Naive thymus-derived CD4-positive, alpha-beta T cell (primary cell): ENCODE data around the gene GABRB1. TPM values are rescaled to one million over a fixed set of nuclear protein-coding genes. Genes with fewer than 3 reads are reported as not detected.

Experiments used
- ATAC-seq: fragments of 150-1000 bp; cut with Tn5 transposase; 2 replicates; pipeline ENCODE4 v1.10.0; 2021; ENCODE audit warnings: mild to moderate bottlenecking, moderate library complexity
- CTCF ChIA-PET: fragments of 350-600 bp; sonication (Branson Sonifier 250); formaldehyde crosslinking; loops from one replicate; lab custom pipeline; 2021; ENCODE audit warnings: antibody characterized with exemption; lab: Charles Lee
- POLR2A ChIA-PET: fragments of 350-600 bp; sonication (Branson Sonifier 250); formaldehyde crosslinking; loops from one replicate; lab custom pipeline; 2021; ENCODE audit warnings: antibody characterized with exemption, inconsistent platforms; lab: Charles Lee
- DNase-seq, 9 donors: peaks; one replicate each; pipeline versions ENCODE4 v3.0.0 to v3.0.0-alpha.2; 2020 to 2022; ENCODE audit warnings: mixed read lengths in 1 of 9
- H3K27ac ChIP-seq: one replicate; pipeline ENCODE4 v1.7.0; 2013; ENCODE audit warnings: mild to moderate bottlenecking, low read depth, low read length, moderate library complexity
- H3K27me3 ChIP-seq, 2 donors: one replicate each; pipeline ENCODE4 v1.7.0; 2013; ENCODE audit warnings: low read length in 2 of 2, mild to moderate bottlenecking in 2 of 2, moderate library complexity in 2 of 2; ENCODE audit not compliant: control insufficient read depth in 2 of 2, insufficient read depth in 2 of 2
- H3K36me3 ChIP-seq, 3 experiments: 1 replicate in 2 of 3; 2 replicates in 1 of 3; pipeline ENCODE4 v1.7.0; 2013; ENCODE audit warnings: low read length in 3 of 3, mild to moderate bottlenecking in 3 of 3, moderate library complexity in 1 of 3; ENCODE audit not compliant: insufficient read depth in 3 of 3, control insufficient read depth in 2 of 3
- H3K4me1 ChIP-seq, 2 donors: one replicate each; pipeline ENCODE4 v1.7.0; 2013; ENCODE audit warnings: low read length in 2 of 2, mild to moderate bottlenecking in 2 of 2, moderate library complexity in 1 of 2; ENCODE audit not compliant: control insufficient read depth in 2 of 2, insufficient read depth in 2 of 2
- H3K4me3 ChIP-seq: 2 replicates; pipeline ENCODE4 v1.7.0; 2013; ENCODE audit warnings: mild to moderate bottlenecking, low read length
- H3K9me3 ChIP-seq, 3 experiments: 1 replicate in 2 of 3; 2 replicates in 1 of 3; pipeline ENCODE4 v1.7.0; 2013; ENCODE audit warnings: low read length in 3 of 3; ENCODE audit not compliant: control insufficient read depth in 2 of 3
- H3K27ac Mint-ChIP-seq, 9 donors: one replicate each; pipeline ENCODE4 v1.8.0; 2020 to 2022; ENCODE audit warnings: mixed read lengths in 9 of 9, mild to moderate bottlenecking in 8 of 9, moderate library complexity in 5 of 9, inconsistent platforms in 2 of 9
- H3K27me3 Mint-ChIP-seq, 5 donors: one replicate each; pipeline ENCODE4 v1.8.0; 2021 to 2022; ENCODE audit warnings: mixed read lengths in 5 of 5, mild to moderate bottlenecking in 1 of 5
- H3K36me3 Mint-ChIP-seq, 5 donors: one replicate each; pipeline ENCODE4 v1.8.0; 2020 to 2022; ENCODE audit warnings: mixed read lengths in 5 of 5, mild to moderate bottlenecking in 3 of 5, inconsistent platforms in 1 of 5
- H3K4me1 Mint-ChIP-seq, 7 donors: one replicate each; pipeline ENCODE4 v1.8.0; 2020 to 2022; ENCODE audit warnings: mixed read lengths in 7 of 7, mild to moderate bottlenecking in 3 of 7, inconsistent platforms in 1 of 7
- H3K4me3 Mint-ChIP-seq, 10 donors: one replicate each; pipeline ENCODE4 v1.8.0; 2020 to 2022; ENCODE audit warnings: mild to moderate bottlenecking in 10 of 10, mixed read lengths in 10 of 10, moderate library complexity in 6 of 10, inconsistent platforms in 2 of 10
- H3K9me3 Mint-ChIP-seq, 11 donors: one replicate each; pipeline ENCODE4 v1.8.0; 2020 to 2022; ENCODE audit warnings: mixed read lengths in 11 of 11, mild to moderate bottlenecking in 4 of 11, inconsistent platforms in 1 of 11, moderate library complexity in 1 of 11
- intact Hi-C, 2 donors: fragments of 100-400 bp; cut with micrococcal nuclease; formaldehyde crosslinking; loops; one replicate each; pipeline ENCODE4 v1.15.1; 2023
- polyA plus RNA-seq, 2 donors: library from polyadenylated mRNA; unstranded; fragments of 300-500 nt; fragmentation: Illumina TruSeq; gene quantifications; one replicate each; pipeline ENCODE4 v1.2.3, GENCODE V29; 2021
- total RNA-seq, 6 experiments: library from RNA in 5 of 6; stranded (reverse) in 5 of 6; gene quantifications; 1 replicate in 5 of 6; 2 replicates in 1 of 6; pipeline ENCODE4 v1.2.3 and lab custom pipeline; 2021 to 2026

Gene GABRB1
- total and polyA plus RNA-seq, 7 experiments from 2014 or later, result not detected

GRCh38 chr4:47013373-47013772, 18.0 kb upstream of the GABRB1 start:
- H3K9me3 ChIP-seq, result no peaks in the 10 kb centered on the region
- peaks cover 0 to 14% (median 0%) of the 10 kb centered on the region in 11 donors for H3K9me3 Mint-ChIP-seq
- peaks cover 0 to 11% (median 9%) of the 10 kb centered on the region in 5 donors for H3K36me3 Mint-ChIP-seq
- peaks cover 0 to 4% (median 0%) of the 10 kb centered on the region in 5 donors for H3K27me3 Mint-ChIP-seq
- peaks cover 9 to 13% of the 10 kb centered on the region in 2 donors for H3K4me1 ChIP-seq
- no peaks in the 10 kb centered on the region for H3K36me3 ChIP-seq
- no peak overlapping the region for H3K27ac Mint-ChIP-seq
- no peak overlapping the region for H3K4me3 ChIP-seq
- CTCF ChIA-PET, result no interaction called here
- POLR2A ChIA-PET, result no interaction called here
- intact Hi-C loops, result loop anchor here in 1 of 2 donors (10.0 kb wide), 1 partner anchor 451 kb away; the partner anchor contains the start of gene COMMD8
- no peak overlapping the region for H3K27ac ChIP-seq
- DNase-seq (no peak), ATAC-seq (no peak)
- H3K4me1 Mint-ChIP-seq, result peaks cover 10 to 35% (median 24%) of the 10 kb centered on the region in 7 donors
- no peak overlapping the region for H3K4me3 Mint-ChIP-seq
- no peaks in the 10 kb centered on the region for H3K27me3 ChIP-seq

DNA sequence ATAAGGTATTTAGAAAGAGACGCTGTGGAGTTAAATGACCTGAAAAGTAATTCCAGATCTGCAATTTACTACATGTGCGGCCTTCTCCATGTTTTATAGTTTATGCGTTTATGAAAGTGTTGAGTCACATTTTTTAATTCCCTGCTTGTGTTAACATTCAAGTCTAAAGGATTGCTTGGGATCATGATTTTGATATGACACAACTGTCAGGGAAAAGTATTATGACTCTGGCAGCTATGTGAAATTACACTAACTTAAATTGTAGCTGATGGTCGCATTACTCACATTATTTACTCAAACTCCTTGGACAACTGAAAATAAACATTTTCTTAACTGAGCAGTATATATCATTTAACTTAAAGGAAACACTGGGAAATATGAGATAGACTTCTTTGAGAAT, 14.3 kb upstream of the GABRB1 start:
- intact Hi-C loops, result loop anchor here in 1 of 2 donors (10.0 kb wide), 1 partner anchor 448 kb away; the partner anchor contains the start of gene COMMD8
- Histone ChIP-seq H3K4me3 (no peak overlapping the region), H3K27me3 (no peaks in the 10 kb centered on the region), H3K36me3 (no peaks in the 10 kb centered on the region), H3K27ac (no peak overlapping the region), H3K9me3 (no peaks in the 10 kb centered on the region), H3K4me1 (no peaks in the 10 kb centered on the region)
- Mint-ChIP-seq H3K27me3 (peaks cover 0 to 7% (median 0%) of the 10 kb centered on the region in 5 donors), H3K36me3 (no peaks in the 10 kb centered on the region), H3K4me1 (peaks cover 0 to 7% (median 0%) of the 10 kb centered on the region in 7 donors), H3K27ac (no peak overlapping the region), H3K4me3 (no peak overlapping the region), H3K9me3 (peaks cover 0 to 13% (median 6%) of the 10 kb centered on the region in 11 donors)
- ChIA-PET CTCF (no interaction called here), POLR2A (interaction anchor here (0.6 kb wide), 1 partner anchor 728 kb away, joined by 4 read pairs; no protein-coding TSS in a partner anchor)
- DNase-seq (no peak), ATAC-seq (no peak)

- Mint-ChIP-seq H3K4me3 (no peak overlapping the region), H3K9me3 (peaks cover 0 to 13% (median 6%) of the 10 kb centered on the region in 11 donors), H3K4me1 (peaks cover 0 to 3% (median 0%) of the 10 kb centered on the region in 7 donors), H3K27me3 (peaks cover 0 to 8% (median under 1%) of the 10 kb centered on the region in 5 donors), H3K27ac (no peak overlapping the region), H3K36me3 (no peaks in the 10 kb centered on the region)
- H3K4me3 ChIP-seq, result no peak overlapping the region
- ATAC-seq (no peak), DNase-seq (no peak)
- intact Hi-C loops, result loop anchor here in 1 of 2 donors (10.0 kb wide), 1 partner anchor 447 kb away; the partner anchor contains the start of gene COMMD8
- H3K36me3 ChIP-seq, result no peaks in the 10 kb centered on the region
- POLR2A ChIA-PET, result no interaction called here
- H3K27me3 ChIP-seq, result no peaks in the 10 kb centered on the region
- no peaks in the 10 kb centered on the region for H3K4me1 ChIP-seq
- no peaks in the 10 kb centered on the region for H3K9me3 ChIP-seq
- H3K27ac ChIP-seq, result no peak overlapping the region
- CTCF ChIA-PET, result no interaction called here
Measured at GRCh38 chr4:47017494-47017893, 13.9 kb upstream of the GABRB1 start.

DNA sequence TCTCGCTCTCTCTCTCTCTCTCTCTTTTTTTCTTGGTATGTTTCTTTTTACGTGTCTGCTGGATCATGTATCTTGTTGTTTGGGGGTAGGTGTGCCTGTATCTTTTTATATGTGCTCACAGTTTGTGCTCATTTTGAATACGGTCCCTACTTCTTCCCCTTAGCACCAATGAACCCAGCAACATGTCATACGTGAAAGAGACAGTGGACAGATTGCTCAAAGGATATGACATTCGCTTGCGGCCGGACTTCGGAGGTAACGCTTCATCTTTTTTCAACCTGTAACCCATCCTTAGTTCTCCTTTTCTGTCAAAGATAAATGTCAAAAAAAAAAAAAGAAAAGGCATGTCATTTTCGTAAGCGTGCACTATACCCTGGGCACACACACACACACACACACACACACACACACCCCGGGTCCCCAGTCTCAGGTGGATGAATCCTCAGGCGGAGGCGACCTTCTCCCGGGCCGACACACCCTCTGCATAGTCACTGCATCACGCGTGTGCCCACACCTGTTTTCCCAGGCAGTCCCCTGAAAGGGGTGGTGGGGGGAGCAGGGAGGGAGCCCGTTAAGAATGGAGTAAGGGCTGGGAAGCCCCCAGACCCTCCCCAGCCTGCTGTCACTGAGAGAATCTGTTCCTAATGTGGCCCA, 511 bp downstream of the GABRB1 start:
- no peaks in the 10 kb centered on the region for H3K36me3 ChIP-seq
- no peak overlapping the region for H3K27ac ChIP-seq
- ChIA-PET POLR2A (no interaction called here), CTCF (no interaction called here)
- Mint-ChIP-seq H3K4me3 (peak overlapping the region; percentile 68 to 84 (median 74)), H3K36me3 (no peaks in the 10 kb centered on the region), H3K4me1 (peaks cover 12 to 21% (median 17%) of the 10 kb centered on the region in 7 donors), H3K27ac (no peak overlapping the region), H3K9me3 (no peaks in the 10 kb centered on the region), H3K27me3 (peaks cover 48 to 65% (median 59%) of the 10 kb centered on the region in 5 donors)
- intact Hi-C loops, result loop anchor here (1.0 to 5.0 kb wide), 6 partner anchors 21 to 190 kb away; no protein-coding TSS in a partner anchor
- DNase-seq, result peak in 2 of 9 donors; percentile 8 to 18
- peak; percentile 41 for ATAC-seq
- peaks cover 5 to 12% of the 10 kb centered on the region in 2 donors for H3K4me1 ChIP-seq
- peaks cover 0 to 14% of the 10 kb centered on the region in 2 donors for H3K27me3 ChIP-seq
- H3K4me3 ChIP-seq, result peak overlapping the region; percentile 32
- no peaks in the 10 kb centered on the region for H3K9me3 ChIP-seq

DNA sequence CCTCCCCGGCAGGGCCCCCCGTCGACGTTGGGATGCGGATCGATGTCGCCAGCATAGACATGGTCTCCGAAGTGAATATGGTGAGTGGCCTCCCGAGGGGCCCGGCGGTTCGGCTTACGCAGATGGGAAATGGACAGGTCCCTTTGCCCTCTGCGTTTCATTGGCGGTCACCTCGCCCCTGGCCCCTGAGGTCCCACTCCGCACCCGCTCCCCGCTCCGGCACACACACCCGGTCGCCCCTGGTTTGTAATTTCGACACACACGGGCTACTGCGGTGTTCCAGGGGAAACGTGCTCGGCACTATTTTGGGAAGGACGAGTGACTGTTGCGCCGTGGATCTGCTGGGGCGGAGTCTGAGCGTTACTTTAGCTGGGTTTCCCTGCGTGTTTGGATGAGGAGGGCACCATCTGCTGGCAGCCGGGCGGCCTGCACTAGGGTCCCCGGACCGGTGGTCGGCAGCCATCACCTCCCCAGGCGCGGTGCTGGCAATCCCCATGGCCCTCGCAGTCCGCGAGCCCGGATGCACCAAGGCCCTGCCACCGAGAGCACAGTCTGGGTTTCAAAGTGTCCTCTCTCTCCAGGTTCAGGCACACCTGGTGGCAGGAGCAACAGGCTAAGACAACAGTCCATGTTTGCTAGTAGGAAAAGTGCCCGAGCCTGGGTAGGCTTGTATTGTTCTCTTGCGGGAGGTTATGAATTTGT, 1.2 kb downstream of the GABRB1 start:
- no peak overlapping the region for H3K27ac Mint-ChIP-seq
- intact Hi-C loops, result loop anchor here (1.0 to 5.0 kb wide), 5 partner anchors 38 to 190 kb away; no protein-coding TSS in a partner anchor
- peaks cover 48 to 65% (median 59%) of the 10 kb centered on the region in 5 donors for H3K27me3 Mint-ChIP-seq

DNA sequence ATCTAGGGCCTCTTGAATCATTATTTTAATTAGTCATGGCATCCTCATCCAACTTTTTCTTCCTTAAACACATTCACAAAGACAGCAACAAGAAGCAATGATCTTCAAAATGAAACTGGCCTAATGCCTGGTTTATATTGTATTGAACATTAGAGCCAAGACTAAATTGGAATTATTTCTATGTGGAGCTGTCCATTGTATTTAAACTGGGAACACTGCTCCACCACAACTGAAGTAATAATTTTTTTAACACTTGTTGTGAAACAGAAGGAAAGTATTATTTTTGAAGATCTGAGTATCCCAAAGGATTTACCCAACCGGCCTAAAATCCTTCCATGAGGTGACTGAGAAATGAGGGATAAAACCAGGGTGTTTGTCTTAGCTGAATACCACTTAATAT, 6.9 kb downstream of the GABRB1 start:
- Mint-ChIP-seq H3K4me3 (no peak overlapping the region), H3K4me1 (no peaks in the 10 kb centered on the region), H3K27ac (no peak overlapping the region), H3K9me3 (no peaks in the 10 kb centered on the region), H3K36me3 (no peaks in the 10 kb centered on the region), H3K27me3 (peaks cover 9 to 43% (median 31%) of the 10 kb centered on the region in 5 donors)
- Histone ChIP-seq H3K9me3 (no peaks in the 10 kb centered on the region), H3K27ac (no peak overlapping the region), H3K4me1 (no peaks in the 10 kb centered on the region), H3K36me3 (no peaks in the 10 kb centered on the region), H3K4me3 (no peak overlapping the region), H3K27me3 (no peaks in the 10 kb centered on the region)
- intact Hi-C loops, result no loop called here
- no peak for DNase-seq
- ATAC-seq, result no peak
- ChIA-PET POLR2A (no interaction called here), CTCF (no interaction called here)

More for the DNA sequence above, 1.2 kb downstream of the GABRB1 start:
- POLR2A ChIA-PET, result no interaction called here
- Mint-ChIP-seq H3K4me3 (peak overlapping the region; percentile 47 to 79 (median 73)), H3K36me3 (no peaks in the 10 kb centered on the region), H3K9me3 (no peaks in the 10 kb centered on the region), H3K4me1 (peaks cover 12 to 21% (median 17%) of the 10 kb centered on the region in 7 donors)
- CTCF ChIA-PET, result no interaction called here
- DNase-seq, result peak in 3 of 9 donors; percentile 13 to 27 (median 17)
- H3K36me3 ChIP-seq, result no peaks in the 10 kb centered on the region
- no peak overlapping the region for H3K27ac ChIP-seq
- peaks cover 5 to 12% of the 10 kb centered on the region in 2 donors for H3K4me1 ChIP-seq
- H3K4me3 ChIP-seq, result peak overlapping the region; percentile 32
- ATAC-seq, result peak; percentile 72
- no peaks in the 10 kb centered on the region for H3K9me3 ChIP-seq
- peaks cover 0 to 14% of the 10 kb centered on the region in 2 donors for H3K27me3 ChIP-seq
